ENCODE measurements around the gene HABP2.

DNA sequence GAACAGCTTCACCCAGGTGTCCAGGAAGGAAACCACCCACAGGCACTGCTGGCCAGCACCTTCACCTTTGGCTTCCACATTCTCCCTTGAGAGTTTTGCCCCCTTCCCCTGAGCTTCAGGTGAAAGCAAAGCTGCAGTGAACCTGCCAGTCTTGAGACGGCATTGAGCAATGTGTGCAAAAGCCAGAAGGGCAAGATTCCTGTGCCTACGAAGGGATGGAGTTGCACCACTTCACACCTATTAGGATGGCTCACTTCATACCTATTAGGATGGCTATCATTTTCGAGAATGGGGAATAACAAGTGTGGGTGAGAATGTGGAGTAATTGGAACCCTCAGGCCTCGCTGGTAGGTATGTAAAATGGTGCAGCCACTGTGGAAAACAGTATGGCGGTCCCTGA is 7.2 kb downstream of the HABP2 start:
- no peak for TF ChIP-seq POLR2AphosphoS5 (IDR thresholded peaks at IDR 0.05; ENCODE audit: low read depth)
- TF ChIP-seq CTCF (conservative IDR thresholded peaks at IDR 0.05; ENCODE audit: low read depth in 2 of 2): no peak
- no peak for TF ChIP-seq EZH2 (IDR thresholded peaks at IDR 0.05; ENCODE audit: low read depth, unreplicated experiment)
- TF ChIP-seq, protein P1, sequence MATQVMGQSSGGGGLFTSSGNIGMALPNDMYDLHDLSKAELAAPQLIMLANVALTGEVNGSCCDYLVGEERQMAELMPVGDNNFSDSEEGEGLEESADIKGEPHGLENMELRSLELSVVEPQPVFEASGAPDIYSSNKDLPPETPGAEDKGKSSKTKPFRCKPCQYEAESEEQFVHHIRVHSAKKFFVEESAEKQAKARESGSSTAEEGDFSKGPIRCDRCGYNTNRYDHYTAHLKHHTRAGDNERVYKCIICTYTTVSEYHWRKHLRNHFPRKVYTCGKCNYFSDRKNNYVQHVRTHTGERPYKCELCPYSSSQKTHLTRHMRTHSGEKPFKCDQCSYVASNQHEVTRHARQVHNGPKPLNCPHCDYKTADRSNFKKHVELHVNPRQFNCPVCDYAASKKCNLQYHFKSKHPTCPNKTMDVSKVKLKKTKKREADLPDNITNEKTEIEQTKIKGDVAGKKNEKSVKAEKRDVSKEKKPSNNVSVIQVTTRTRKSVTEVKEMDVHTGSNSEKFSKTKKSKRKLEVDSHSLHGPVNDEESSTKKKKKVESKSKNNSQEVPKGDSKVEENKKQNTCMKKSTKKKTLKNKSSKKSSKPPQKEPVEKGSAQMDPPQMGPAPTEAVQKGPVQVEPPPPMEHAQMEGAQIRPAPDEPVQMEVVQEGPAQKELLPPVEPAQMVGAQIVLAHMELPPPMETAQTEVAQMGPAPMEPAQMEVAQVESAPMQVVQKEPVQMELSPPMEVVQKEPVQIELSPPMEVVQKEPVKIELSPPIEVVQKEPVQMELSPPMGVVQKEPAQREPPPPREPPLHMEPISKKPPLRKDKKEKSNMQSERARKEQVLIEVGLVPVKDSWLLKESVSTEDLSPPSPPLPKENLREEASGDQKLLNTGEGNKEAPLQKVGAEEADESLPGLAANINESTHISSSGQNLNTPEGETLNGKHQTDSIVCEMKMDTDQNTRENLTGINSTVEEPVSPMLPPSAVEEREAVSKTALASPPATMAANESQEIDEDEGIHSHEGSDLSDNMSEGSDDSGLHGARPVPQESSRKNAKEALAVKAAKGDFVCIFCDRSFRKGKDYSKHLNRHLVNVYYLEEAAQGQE (IDR thresholded peaks at IDR 0.05; ENCODE audit: unreplicated experiment): no peak
- no peak for TF ChIP-seq CREB1 (CRISPR knock-in tag; IDR thresholded peaks at IDR 0.05; ENCODE audit: low read depth)
- TF ChIP-seq JUNB (IDR thresholded peaks at IDR 0.05; ENCODE audit: unreplicated experiment): no peak
- no peak for TF ChIP-seq EZH2phosphoT487 (IDR thresholded peaks at IDR 0.05; ENCODE audit: unreplicated experiment)
- TF ChIP-seq STAT1 (IDR thresholded peaks at IDR 0.05; ENCODE audit: unreplicated experiment): no peak
- no peak for TF ChIP-seq ZNF114 (CRISPR knock-in tag; IDR thresholded peaks at IDR 0.05)

All from GM23338 (cell line).